ENCODE data around the gene ZNF892. TPM values are rescaled to one million over a fixed set of nuclear protein-coding genes. Genes with fewer than 3 reads are reported as not detected.

ZNF892 gene
- total and polyA plus RNA-seq, 2 of the 4 experiments (the other 2 are of a cell fraction): 0.46 to 2.7 TPM

GRCh38 chr2:95174031-95174542 lies 33.2 kb upstream of the ZNF892 start:
- dilution Hi-C loops (cut with HindIII; ENCODE audit: low sequenced_read_pairs, unreplicated experiment) (no loop called here), in situ Hi-C loops (cut with MboI; ENCODE audit: low sequenced_read_pairs) (no loop called here), intact Hi-C loops (cut with micrococcal nuclease) (no loop called here)
- no peak overlapping the region for H2BK15ac ChIP-seq (ENCODE audit: low read depth, low read length)
- H4K5ac ChIP-seq (ENCODE audit: low read depth, low read length): no peak overlapping the region
- TF ChIP-seq RAD21 (IDR thresholded peaks at IDR 0.05; ENCODE audit: low read length) (no peak), SMC3 (IDR thresholded peaks at IDR 0.05; ENCODE audit: low read depth, low read length) (no peak), MXI1 (IDR thresholded peaks at IDR 0.05; ENCODE audit: borderline replicate concordance, low read depth, low read length) (no peak), FOS (IDR thresholded peaks at IDR 0.05; ENCODE audit: low read depth, low read length) (no peak), RCOR1 (IDR thresholded peaks at IDR 0.05; ENCODE audit: insufficient replicate concordance, low read length) (no peak), CHD1 (IDR thresholded peaks at IDR 0.05; ENCODE audit: low read depth, low read length) (no peak), CEBPB (IDR thresholded peaks at IDR 0.05; ENCODE audit: low read depth, low read length) (no peak), USF2 (IDR thresholded peaks at IDR 0.05; ENCODE audit: low read depth, low read length) (no peak), BHLHE40 (IDR thresholded peaks at IDR 0.05; ENCODE audit: low read depth, low read length) (no peak), POLR2A (IDR thresholded peaks at IDR 0.05; ENCODE audit: low read depth, low read length) (no peak), MAFK (IDR thresholded peaks at IDR 0.05; ENCODE audit: low read depth, low read length) (no peak), CTCF (conservative IDR thresholded peaks at IDR 0.05; ENCODE audit: low read depth, low read length) (no peak), ELK1 (IDR thresholded peaks at IDR 0.05; ENCODE audit: borderline replicate concordance, low read depth, low read length) (no peak), NFE2L2 (IDR thresholded peaks at IDR 0.05; ENCODE audit: low read depth, low read length) (no peak), MAZ (IDR thresholded peaks at IDR 0.05; ENCODE audit: borderline replicate concordance, low read depth, low read length) (no peak)
- no peak overlapping the region for H2AK5ac ChIP-seq (ENCODE audit: low read depth, low read length)
- no peak overlapping the region for H2BK20ac ChIP-seq (ENCODE audit: low read depth, low read length)
- H3K56ac ChIP-seq (ENCODE audit: extremely low read depth, insufficient read depth, low read length): no peak overlapping the region
- no peak overlapping the region for H4K91ac ChIP-seq (ENCODE audit: insufficient read depth, low read depth, low read length)
- no TSS peak for BruUV-seq (replicated peaks)
- H3K23ac ChIP-seq (ENCODE audit: low read depth, low read length): no peak overlapping the region
- no peak overlapping the region for H3K9ac ChIP-seq (ENCODE audit: low read depth, low read length)
- H3K18ac ChIP-seq (ENCODE audit: low read depth, low read length): no peak overlapping the region
- H3K4me2 ChIP-seq (ENCODE audit: low read depth, low read length): no peak overlapping the region
- H3K27ac ChIP-seq (ENCODE audit: insufficient read depth, low read length): no peak overlapping the region
- no peak overlapping the region for H3K14ac ChIP-seq (replicated peaks; ENCODE audit: low read depth, low read length)
- WGBS, 2 experiments (ENCODE audit: extremely low coverage in 2 of 2, insufficient read length in 1 of 2): no CpG with 5 or more reads among the region's 2 CpGs
- peaks cover 10% of the 10 kb centered on the region for H3K36me3 ChIP-seq (ENCODE audit: control insufficient read depth, insufficient read depth, low read length)
- POLR2A ChIA-PET (ENCODE audit: unreplicated experiment): no interaction called here
- H2AK9ac ChIP-seq (replicated peaks; ENCODE audit: low read depth, low read length, poor library complexity): no peak overlapping the region
- CTCF ChIA-PET: no interaction called here
- no peaks in the 10 kb centered on the region for H3K27me3 ChIP-seq (ENCODE audit: control insufficient read depth, insufficient read depth, low read length)
- H2BK5ac ChIP-seq (ENCODE audit: low read depth, low read length, poor library complexity, severe bottlenecking): no peak overlapping the region
- H4K8ac ChIP-seq (ENCODE audit: low read depth in 2 of 2, low read length in 2 of 2): no peak overlapping the region
- no peak overlapping the region for H3K4ac ChIP-seq (ENCODE audit: low read depth, low read length)
- H4K20me1 ChIP-seq (ENCODE audit: insufficient read depth, low read length): no peaks in the 10 kb centered on the region
- peaks cover 5% of the 10 kb centered on the region for H3K4me1 ChIP-seq (ENCODE audit: control insufficient read depth, insufficient read depth, low read length)
- 0 out of 2 replicates have a peak, but pooled peaks cover 2% of the 10 kb centered on the region for H3K9me1 ChIP-seq (ENCODE audit: insufficient read depth, low read length)
- H2BK120ac ChIP-seq (ENCODE audit: low read depth, low read length): no peak overlapping the region
- ATAC-seq (ENCODE audit: low read depth): peak; percentile 53
- peak; percentile 25 for DNase-seq
- no peak overlapping the region for H3K4me3 ChIP-seq (ENCODE audit: insufficient read depth, low read depth, low read length)
- peaks cover 18 to 30% of the 10 kb centered on the region in 2 experiments for H3K79me1 ChIP-seq (ENCODE audit: low read depth in 1 of 2, low read length in 2 of 2)
- no peaks in the 10 kb centered on the region for H3K9me3 ChIP-seq (ENCODE audit: control insufficient read depth, insufficient read depth, low read length)
- H2AFZ ChIP-seq (replicated peaks; ENCODE audit: low read length, poor library complexity): no peak overlapping the region
